HuH-7.5 (cell line): ENCODE results near the gene FBXL7.

ENCODE experiments used
- DNase-seq: peaks from one replicate; pipeline ENCODE4 v3.0.0; 2011; ENCODE audit warnings: low spot score

FBXL7 gene

DNA sequence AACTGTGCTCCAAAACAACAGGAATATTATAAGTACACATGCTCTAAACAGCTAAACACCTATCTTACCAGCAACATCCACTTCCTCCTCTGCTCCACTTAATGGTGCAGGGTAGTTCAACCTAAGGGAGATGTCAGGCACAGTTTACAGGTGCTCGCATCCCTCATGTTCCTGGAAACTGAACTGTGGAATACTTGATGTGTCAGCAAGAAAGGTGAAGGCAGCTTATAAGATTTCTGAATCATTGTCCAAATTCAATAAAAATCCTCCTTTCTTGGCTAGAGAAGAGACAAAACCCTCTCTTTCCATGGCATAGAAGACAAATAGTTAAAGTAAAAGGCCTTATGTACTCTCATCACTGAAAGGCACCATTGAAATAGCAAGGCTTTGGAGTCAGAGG lies 272.2 kb downstream of the FBXL7 start:
- DNase-seq: no peak

GRCh38 chr5:15774632-15775031 lies 274.7 kb downstream of the FBXL7 start:
- no peak for DNase-seq

DNA sequence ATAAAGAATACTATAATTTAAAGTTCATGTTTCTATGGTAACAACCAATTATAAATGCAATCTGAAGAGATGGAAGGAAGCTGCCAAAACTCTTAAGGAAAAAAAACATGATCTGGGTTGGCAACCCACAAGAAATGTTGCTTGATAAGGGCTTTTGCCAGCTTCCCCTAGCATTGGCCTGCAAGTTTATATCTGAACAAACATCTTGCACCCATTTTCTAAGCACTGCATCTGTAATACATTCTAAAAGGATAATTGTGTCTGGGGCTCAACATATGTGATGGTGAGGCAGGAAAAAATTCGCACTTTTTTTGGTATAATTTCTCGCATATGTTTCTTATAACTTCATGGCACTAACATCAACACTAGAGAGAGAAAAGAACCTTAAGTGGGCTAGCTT lies 276.4 kb downstream of the FBXL7 start:
- no peak for DNase-seq

DNA sequence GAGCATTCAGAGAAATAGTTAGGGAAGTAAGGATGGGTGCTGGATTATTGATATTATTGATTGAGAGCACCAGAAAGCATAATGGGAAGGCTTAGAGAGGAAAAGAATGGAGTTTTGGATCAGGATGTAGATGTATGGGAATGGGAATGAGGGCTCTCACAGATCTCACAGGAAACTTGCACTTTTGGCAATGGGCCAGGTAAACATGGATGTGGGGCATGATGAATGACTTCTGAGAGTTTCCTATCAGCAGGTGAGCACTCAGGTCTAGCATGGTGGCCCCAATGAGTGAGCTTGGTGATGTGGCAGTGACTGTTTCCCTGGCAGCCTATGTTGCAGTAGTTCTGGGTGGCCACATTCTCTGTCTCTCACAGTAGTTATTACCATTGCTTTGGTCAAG lies 283.8 kb downstream of the FBXL7 start:
- no peak for DNase-seq

- no peak for DNase-seq
These were observed 285.6 kb downstream of the FBXL7 start for GRCh38 chr5:15785531-15785981.

GRCh38 chr5:15786326-15786725 lies 286.3 kb downstream of the FBXL7 start:
- no peak for DNase-seq

- DNase-seq: no peak
These were observed 286.9 kb downstream of the FBXL7 start for GRCh38 chr5:15786884-15787283.

- DNase-seq: no peak
These were observed 287.7 kb downstream of the FBXL7 start for GRCh38 chr5:15787681-15788080.

DNA sequence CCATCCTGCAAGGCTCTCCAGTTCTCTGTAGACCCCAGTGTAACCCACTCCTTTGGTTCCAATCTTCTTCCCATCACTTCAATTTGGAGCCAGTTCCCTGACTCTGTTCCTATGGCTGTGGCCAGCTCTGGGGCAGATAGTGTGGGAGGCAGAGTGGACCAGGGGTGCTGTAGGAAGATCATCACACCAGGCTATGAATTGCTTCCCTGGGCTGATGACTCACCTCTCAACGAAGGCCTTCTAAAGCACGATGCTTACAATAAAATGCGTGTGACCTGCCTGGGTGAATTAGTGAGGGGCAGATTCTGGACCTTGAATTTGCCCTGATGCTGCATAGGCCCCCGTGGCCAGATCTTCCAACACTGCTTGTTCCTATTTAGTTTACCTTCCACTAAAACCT lies 289.7 kb downstream of the FBXL7 start:
- DNase-seq: no peak

GRCh38 chr5:15790446-15791018 lies 290.6 kb downstream of the FBXL7 start:
- no peak for DNase-seq

- DNase-seq: no peak
These were observed 291.3 kb downstream of the FBXL7 start for GRCh38 chr5:15791274-15791673.

GRCh38 chr5:15791859-15792258 lies 291.9 kb downstream of the FBXL7 start:
- DNase-seq: no peak

- no peak for DNase-seq
These were observed 294.3 kb downstream of the FBXL7 start for GRCh38 chr5:15794052-15794985.

DNA sequence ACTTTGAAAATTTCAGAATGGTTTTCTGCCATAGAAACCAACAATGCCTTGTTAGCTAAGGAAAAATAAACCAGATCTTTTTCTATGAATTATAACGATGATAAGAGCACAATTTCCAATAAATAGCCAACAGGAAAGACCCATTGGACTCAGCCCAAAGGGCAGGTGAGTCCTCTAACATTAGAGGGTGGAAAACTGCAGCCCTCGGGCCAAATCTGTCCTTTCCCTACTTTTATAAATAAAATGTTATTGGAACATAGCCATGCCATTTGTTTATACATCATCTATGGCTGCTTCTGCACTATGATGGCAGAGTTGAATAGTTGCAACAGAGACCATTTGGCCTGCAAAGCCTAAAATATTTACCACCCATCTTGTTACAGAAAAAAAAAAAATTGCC lies 296.1 kb downstream of the FBXL7 start:
- DNase-seq: no peak

- DNase-seq: no peak
These were observed 296.6 kb downstream of the FBXL7 start for GRCh38 chr5:15796557-15796956.

DNA sequence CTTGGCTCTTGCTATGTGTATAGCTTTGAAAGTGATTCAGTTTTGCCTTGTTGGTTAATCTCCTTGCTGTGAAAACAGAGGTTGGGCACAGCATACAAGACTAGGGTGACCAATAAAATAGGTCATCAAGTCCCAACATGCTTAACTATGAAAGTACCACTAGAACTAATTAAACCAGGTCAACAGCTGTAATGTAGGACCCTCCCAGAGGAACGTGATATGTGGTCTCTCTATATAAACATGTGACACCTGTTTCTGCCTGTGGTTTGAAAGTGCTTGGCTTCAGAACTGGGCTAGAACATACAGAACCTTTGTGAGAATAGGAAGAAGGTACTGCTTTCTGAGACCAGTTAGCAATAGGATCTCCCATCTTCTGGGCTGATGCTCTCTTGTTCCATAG lies 297.1 kb downstream of the FBXL7 start:
- DNase-seq: no peak

- DNase-seq: no peak
These were observed 298.0 kb downstream of the FBXL7 start for GRCh38 chr5:15798006-15798405.

DNA sequence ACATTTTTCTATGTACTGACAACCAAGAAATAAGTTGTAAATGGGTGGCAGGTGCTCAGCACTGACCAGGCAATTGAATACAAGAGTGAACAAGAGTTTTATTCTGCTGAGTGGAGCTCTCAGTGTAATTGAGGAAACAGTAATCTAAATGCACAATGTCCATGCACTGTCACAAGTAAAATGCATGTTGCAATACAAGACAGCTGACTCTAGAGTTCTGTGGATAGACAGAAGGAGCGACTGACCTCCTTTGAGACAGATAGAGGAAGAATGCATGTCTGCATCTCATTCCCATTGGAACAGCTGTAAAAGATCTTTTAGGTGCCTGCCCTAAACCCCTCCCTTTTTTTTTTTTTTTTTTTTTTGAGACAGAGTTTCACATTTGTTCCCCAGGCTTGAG lies 299.0 kb downstream of the FBXL7 start:
- no peak for DNase-seq

DNA sequence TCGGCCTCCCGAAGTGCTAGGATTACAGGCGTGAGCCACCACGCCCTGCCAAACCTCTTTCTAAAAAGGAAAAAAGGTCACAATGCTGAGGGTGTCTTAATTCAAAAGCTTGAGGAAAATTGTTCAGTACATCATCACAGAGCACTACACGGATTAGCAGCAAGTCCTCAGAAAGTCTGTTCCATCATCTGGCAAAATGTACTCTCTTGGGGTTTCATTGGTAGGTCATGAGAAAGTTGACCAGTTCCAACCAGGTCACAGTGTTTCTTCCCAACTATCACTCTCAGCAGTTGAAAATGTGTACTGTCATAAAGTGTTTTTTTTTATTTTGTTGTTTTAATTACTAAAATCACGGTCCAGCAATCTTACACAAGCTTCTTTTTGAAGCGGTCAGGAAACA lies 299.6 kb downstream of the FBXL7 start:
- DNase-seq: no peak

DNA sequence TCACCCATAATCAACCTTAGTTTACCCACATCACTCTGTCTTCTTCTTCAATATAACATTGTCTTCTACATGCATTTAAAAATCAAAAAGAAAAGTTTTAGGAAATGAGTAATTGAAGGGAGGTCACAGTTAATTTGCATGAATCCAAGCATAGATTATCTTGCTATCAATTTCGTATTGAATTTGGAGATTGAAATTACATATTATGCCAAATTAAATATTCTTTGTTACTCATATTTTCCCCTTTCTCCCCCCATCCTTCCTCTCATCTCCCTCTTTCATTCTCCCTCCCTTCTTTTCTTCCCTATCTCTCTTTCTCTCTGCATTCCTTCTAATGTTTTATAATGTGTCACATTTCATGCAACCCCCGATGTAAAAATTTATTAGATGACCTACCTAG lies 303.3 kb downstream of the FBXL7 start:
- no peak for DNase-seq

DNA sequence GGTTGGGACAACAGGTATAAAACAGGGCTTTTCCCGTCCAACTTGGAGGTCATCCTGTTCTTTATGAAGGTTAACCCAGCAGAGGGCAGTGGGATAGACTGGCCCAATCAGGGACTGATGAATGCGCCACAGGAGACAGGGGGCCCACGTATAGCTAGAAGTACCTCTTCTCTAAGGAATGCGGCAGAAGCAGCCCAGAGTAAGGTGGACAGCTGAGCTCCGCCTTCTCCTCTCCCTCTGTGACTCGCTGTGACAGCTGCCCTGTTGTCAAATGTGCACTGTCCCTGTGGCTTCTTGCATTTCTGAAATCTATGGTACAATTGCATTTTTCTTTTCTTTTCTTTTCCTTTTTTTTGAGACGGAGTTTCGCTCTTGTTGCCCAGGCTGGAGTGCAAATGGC lies 306.6 kb downstream of the FBXL7 start:
- no peak for DNase-seq

GRCh38 chr5:15807248-15807647 lies 307.3 kb downstream of the FBXL7 start:
- DNase-seq: no peak

DNA sequence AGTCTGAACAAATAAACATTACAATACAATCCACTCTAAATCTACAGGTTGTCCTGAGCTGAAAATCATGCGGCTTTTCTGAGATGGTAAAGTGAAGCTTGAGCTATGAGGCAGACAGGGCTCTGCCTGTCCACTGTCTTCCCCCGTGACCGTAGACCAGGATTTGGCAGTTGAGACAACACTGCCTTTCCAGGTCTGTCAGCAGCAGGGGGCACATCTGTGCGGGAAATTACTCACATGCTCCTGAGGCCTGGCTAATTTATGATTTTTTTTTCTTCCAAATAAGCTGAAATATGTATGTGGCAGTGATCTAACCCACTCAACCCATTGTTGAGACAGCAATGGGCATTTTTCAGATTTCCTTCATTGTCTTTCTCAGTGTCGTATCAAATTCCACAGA lies 307.9 kb downstream of the FBXL7 start:
- no peak for DNase-seq

DNA sequence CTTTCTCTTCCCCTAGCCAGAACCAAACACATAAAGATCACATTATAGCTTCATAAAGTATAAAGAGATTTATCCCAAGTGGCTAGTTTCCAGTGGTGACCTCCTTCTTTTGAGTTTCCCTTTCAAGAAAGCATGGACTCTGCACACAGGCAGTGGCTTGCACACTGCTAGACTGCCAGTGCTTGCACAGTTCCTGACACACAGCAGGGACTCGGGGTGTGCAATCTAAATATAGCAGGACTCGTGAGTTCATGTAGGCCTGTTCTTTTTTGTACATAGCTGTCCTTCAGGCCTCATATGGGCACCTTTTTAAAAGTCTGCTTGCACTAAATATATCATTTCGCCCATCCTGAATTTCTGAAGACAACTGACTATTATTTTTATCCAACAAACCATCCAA lies 308.6 kb downstream of the FBXL7 start:
- DNase-seq: no peak
